Effector CD8-positive, alpha-beta T cell (primary cell): ENCODE measurements around the gene DUSP21.
"Not testable (repeated sequence)": the region's sequence is repeated elsewhere in the genome, so short reads cannot be mapped to it uniquely, and the experiment has no call there.

ENCODE experiments used
- DNase-seq: peaks from one replicate; lab custom pipeline; 2025; lab: John Stamatoyannopoulos, UW
- total RNA-seq, 4 experiments: gene quantifications; one replicate each; lab custom pipeline; 2026; lab: John Stamatoyannopoulos, UW

Gene DUSP21
- total RNA-seq = 0 reads per million in 4 experiments

DNA sequence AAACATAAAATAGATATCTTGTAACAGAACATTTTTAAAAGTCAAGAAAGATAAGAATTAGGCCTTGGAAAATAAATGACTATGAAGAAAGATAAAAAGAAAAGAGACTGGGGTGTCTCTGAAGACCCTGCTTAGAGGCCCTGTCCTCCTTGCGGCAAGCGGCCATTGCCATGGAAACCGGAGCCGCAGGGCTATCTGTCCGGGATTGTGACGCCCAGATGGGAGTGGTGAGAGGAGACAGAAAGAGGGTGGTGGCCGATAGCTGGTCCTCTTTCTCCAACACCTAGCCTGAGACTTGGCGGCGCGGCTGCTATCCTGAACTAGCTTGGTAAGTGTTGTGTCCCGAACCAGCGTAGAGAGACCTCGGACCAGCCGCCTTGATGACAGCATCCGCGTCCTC, at the start of gene DUSP21:
Gene DUSP21 (plus strand): TSS at position 269 of the 400 bp plus-strand sequence. CDS start 112 bp downstream, at position 381.
- no peak for DNase-seq

DNA sequence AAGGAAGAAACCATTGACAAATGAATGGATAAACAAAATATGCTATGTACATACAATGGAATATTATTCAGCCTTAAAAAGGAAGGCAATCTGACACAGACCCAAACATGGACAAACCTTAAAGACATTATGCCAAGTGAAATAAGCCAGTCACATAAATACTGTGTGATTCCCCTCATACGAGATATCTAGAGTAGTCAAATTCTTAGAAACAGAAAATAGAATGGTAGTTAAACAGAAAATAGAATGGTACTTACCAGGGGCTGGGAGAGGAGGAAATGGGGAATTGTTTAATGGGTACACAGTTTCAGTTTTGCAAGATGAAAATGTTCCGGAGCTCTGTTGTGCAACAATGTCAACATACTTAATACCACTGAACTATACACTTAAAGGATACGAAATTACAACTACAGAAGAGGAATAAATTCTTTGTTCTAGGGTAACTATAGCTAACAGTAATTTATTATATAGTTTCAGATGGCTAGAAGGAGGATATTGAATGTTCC, 47.8 kb upstream of the DUSP21 start:
- DNase-seq = no peak

DNA sequence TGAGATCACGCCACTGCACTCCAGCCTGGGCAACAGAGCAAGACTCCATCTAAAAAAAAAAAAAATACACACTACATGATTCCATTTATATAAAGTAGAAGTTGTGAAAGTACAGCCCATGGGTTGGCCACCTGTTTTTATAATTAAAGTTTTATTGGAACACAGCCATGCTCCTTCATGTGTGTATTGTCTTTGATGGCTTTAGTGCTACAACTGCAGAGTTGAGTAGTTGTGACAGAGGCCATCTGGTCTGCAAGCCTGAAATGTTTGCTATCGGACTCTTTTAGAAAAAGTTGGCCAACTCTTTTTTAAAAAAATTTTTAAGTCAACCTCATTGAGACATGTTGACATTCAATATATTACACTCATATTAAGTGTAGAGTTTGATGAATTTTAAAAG, 41.2 kb upstream of the DUSP21 start:
- DNase-seq = no peak

- no peak for DNase-seq
Measured at GRCh38 chrX:44815681-44816080, 28.1 kb upstream of the DUSP21 start.

DNA sequence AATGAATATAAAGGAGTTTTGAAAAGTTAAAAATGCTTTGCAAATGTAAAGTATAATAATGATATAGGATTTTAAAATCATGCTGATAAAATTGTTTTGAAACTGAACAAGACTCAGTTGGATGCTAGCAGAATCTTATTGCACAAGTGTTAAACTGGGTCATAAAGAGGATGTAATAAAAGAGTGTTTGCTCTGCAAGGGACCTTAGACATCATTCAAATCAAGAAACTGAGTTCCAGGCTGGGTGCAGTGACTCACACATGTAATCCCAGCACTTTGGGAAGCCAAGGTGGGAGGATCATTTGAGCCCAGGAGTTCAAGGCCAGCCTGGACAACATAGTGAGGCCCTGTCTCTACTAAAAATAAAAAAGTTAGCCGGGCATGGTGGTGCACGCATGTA, 27.5 kb upstream of the DUSP21 start:
- no peak for DNase-seq

GRCh38 chrX:44817029-44817428, 26.8 kb upstream of the DUSP21 start:
- no peak for DNase-seq

GRCh38 chrX:44822601-44823000, 21.2 kb upstream of the DUSP21 start:
- no peak for DNase-seq

GRCh38 chrX:44823193-44823592, 20.6 kb upstream of the DUSP21 start:
- not testable (repeated sequence) for DNase-seq

DNA sequence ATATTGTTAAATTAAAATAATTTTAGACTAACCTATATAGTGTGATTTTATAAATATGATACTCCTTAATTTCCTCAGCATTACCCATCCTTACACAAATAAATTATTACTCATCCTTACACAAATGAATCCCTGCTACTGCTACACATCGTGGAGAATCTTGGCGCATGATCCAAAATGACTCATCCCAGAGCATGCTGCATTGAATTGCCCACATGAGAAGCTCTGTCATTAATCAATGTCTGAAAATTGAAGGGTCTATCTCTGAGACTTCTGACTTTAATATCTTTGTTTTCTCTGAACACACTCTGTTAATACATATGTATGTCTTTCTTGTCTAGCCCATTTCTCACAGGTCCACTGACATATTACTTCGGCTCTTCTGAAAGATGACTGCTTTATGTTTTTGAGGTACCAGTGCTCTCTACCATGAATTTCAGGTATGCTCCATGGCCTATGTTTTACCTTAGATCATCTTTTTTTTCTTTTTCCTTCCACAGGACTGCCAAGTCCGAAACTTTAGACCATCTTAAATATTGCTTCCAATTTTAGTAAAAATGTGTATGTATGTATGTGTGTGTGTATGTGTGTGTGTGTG, 15.7 kb upstream of the DUSP21 start:
- DNase-seq = no peak

GRCh38 chrX:44829832-44830231, 14.0 kb upstream of the DUSP21 start:
- DNase-seq = no peak

- no peak for DNase-seq
Measured at GRCh38 chrX:44842550-44843317, 1.1 kb upstream of the DUSP21 start.

DNA sequence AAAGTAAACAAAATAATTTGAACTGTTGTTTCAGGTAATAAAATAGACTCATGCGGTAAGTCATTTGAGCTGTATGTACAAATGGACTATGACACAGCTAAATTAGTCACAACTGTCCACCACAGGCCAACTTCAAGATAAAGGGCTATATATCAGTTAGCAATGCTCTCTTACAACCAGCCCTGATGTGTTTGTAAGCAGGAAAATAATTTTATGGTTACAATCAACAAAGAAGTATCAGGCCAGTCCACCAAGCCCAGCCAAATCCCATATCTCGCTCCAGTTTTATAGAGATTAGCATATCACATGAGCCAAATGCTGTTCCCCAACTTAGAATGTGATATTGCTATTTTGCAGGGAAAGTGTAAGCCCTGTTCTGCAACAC, 511 bp upstream of the DUSP21 start:
- no peak for DNase-seq

DNA sequence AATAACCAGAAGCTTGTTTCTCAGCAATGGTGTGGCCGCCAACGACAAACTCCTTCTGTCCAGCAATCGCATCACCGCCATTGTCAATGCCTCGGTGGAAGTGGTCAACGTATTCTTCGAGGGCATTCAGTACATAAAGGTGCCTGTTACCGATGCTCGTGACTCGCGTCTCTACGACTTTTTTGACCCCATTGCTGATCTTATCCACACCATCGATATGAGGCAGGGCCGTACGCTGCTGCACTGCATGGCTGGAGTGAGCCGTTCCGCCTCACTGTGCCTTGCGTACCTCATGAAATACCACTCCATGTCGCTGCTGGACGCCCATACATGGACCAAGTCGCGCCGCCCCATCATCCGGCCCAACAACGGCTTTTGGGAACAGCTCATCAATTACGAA, 383 bp downstream of the DUSP21 start:
- DNase-seq = no peak

DNA sequence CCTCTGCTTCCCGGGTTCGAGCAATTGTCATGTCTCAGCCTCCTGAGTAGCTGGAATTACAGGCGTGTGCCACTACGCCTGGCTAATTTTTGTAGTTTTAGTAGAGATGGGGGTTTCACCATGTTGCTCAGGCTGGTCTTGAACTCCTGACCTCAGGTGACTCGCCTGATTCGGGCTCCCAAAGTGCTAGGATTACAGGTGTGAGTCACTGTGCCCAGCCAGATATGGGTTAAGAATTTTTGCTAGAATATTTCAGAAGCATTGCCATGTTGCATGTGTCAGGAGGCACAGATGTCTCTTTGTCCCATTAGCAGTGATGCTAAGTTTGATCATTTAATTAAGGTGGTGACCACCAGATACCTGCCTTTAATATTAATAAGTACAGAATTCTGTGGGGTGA, 7.1 kb downstream of the DUSP21 start:
- DNase-seq = not testable (repeated sequence)

DNA sequence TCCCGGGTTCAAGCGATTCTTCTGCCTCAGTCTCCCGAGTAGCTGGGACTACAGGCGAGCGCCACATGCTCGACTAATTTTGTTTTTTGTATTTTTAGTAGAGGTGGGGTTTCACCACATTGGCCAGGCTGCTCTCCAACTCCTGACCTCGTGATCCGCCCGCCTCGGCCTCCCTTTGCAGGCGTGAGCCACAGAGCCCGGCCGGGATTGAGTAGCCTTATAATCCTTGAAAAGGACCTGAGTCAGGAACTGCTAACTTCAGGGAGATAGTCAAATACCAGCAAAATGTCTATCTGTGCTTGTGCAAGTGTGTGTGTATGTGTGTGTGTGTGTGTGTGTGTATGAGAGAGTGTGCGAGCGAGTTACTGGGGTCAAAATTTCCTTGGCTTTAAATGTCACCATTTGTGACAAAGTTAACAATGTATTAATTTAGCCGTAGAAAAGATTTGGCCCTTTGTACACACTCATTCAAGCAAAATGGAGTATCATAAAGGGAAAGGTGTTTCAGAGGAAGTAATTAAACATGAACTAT, 27.4 kb downstream of the DUSP21 start:
- DNase-seq = no peak

GRCh38 chrX:44871931-44872820, 28.4 kb downstream of the DUSP21 start:
- no peak for DNase-seq

DNA sequence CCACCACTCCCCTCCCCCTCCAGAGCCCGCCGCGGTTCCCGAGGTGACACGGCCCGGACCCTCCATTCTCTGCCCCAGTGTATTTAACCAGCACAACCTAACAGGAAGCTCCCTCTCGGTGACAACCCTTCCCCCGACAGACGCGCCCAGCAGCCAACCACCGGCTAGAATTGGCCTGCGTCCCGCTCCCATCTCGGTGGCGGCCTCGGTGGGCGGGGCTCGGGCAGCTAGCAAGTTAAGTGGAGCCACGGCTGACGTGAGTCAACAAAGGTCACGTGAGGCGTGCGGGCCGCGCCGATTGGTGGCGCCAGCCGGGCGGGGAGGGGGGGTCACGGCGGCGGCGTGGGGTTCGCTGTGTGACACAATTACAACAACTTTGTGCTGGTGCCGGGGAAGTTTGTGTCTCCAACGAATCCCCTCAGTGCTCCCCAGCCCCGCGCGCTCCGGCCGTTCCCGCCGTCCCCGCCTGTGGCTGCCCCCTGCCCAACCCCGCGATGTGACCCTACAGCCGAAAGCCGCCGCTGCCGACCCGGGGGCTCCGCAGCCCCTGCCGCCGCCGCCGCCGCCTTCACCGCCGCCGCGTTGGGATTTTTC, 29.1 kb downstream of the DUSP21 start, which contains the start of gene KDM6A:
Gene KDM6A (plus strand): TSS at position 368 of the 594 bp plus-strand sequence. CDS start 364 bp downstream, outside the sequence.
- peak; percentile 92 for DNase-seq

DNA sequence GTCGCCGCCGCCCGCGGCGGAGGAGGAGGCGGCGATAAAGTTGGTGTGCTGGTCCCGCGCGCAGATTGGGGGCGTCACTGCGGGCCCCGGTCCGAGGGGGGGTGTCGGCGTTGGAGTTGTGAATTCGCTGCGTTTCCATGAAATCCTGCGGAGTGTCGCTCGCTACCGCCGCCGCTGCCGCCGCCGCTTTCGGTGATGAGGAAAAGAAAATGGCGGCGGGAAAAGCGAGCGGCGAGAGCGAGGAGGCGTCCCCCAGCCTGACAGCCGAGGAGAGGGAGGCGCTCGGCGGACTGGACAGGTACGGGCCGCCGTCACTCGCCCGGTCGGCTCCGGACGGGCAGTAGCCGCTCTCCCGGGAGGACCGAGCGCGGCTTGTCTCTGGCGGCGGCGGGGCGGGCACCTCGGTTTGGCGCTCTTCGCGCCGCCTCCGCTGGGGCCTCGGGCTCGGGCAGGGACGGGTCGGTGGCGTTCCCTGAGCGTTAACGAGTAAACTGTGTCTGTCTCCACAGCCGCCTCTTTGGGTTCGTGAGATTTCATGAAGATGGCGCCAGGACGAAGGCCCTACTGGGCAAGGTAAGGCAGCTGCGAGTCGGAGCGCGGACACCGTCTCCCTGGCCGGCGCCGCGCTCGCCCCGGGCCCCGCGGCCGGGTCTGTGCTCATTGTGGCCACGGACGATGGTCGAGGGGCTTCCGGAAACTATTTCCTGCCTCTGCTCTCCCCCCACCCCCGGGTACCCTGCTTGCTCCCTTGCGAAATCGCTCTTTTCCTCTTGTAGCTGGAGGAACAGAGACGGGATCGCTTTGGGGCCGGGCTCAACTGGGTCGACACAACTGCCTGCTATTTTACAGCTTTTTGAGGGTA, 29.8 kb downstream of the DUSP21 start:
- DNase-seq = peak; percentile 30

DNA sequence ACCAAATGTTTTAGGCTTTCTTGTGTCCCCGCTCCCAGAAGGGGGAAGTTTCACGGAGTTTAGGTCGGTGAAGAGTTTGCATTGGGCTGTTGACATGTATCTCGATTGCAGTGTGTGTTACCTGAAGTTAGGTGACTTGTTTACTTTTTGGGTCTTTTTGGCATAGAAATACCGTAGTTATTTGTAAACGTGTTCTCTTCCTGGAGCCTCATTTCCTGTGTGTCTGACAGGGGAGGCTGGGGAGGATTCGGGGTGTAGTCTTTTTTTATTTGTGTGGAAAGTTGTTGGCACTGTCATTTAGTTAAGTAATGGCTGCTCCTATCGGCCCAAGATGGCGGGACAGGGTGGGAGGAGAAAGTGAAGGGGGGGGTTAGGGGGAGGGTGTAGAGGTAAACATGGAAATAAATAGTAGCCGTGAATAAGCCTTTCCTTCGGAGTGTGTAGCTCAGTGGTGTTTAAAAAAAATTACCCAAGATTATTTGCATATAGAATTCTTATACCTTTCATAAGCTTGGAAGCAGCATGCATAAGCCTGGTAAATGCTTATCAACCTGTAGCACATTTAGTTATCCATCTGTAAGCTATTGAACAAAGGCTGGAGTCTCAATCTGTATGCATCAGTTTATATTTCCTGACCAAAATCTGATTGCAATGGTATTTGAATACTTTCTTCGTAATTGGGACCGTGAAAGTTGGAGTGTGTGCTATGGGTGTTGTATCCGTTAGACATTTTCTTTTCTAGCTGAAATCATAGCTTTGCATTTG, 30.8 kb downstream of the DUSP21 start:
- peak; percentile 12 for DNase-seq

DNA sequence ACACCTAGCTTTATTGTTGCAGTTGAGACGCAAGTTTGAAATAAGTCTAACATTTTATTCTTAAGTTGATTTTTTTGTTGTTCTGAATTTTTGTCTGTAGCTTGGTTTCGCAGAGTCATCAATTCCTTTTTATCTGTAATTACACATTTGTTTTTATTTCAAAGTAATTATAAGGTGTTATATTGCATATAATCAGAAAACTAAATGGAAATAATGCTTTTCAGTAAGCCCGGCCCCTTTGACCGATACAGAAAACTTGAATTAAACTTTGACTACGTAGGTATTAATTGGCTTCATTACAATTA, 31.3 kb downstream of the DUSP21 start:
- DNase-seq = no peak
